PC-3 (cell line): ENCODE measurements around the gene APMAP. TPM values are rescaled to one million over a fixed set of nuclear protein-coding genes. Genes with fewer than 3 reads are reported as not detected.

ENCODE experiments used
- ATAC-seq: fragments of 200-7000 bp; cut with Tn5 transposase; 2 replicates; pipeline ENCODE4 v1.9.1; 2020; ENCODE audit warnings: mild to moderate bottlenecking, moderate library complexity
- BruUV-seq: library from RNA; stranded (reverse); fragments of 400-500 nt; replicated peaks from 2 replicates; lab custom pipeline; 2021; lab: Mats Ljungman, UMichigan
- CTCF ChIA-PET: fragments of 300-600 bp; sonication (Branson Sonifier 250); formaldehyde crosslinking; loops from one replicate; lab custom pipeline; 2022; ENCODE audit warnings: antibody characterized with exemption; lab: Charles Lee
- POLR2A ChIA-PET: fragments of 300-600 bp; sonication (Branson Sonifier 250); formaldehyde crosslinking; loops from one replicate; lab custom pipeline; 2022; ENCODE audit warnings: antibody characterized with exemption; ENCODE audit not compliant: unreplicated experiment; lab: Charles Lee
- DNase-seq: peaks from one replicate; pipeline ENCODE4 v3.0.0-alpha.2; 2015
- H2AFZ ChIP-seq: fragments of 300-600 bp; sonication (generic); 2 replicates; pipeline ENCODE4 v1.6.0; 2016; ENCODE audit warnings: antibody characterized with exemption, low read length
- H3F3A ChIP-seq: fragments of 300-600 bp; sonication (generic); one replicate; pipeline ENCODE4 v1.6.0; 2017; ENCODE audit warnings: antibody characterized with exemption, low read length, control low read depth, mild to moderate bottlenecking; ENCODE audit not compliant: unreplicated experiment
- H3K27ac ChIP-seq: fragments of 300-600 bp; sonication (generic); 2 replicates; pipeline ENCODE4 v1.5.1; 2016; ENCODE audit warnings: mild to moderate bottlenecking, low read length
- H3K27me3 ChIP-seq: fragments of 300-600 bp; sonication (generic); 2 replicates; pipeline ENCODE4 v1.6.1; 2016; ENCODE audit warnings: low read length, mixed read lengths
- H3K36me3 ChIP-seq: fragments of 300-600 bp; sonication (generic); 2 replicates; pipeline ENCODE4 v1.6.1; 2016; ENCODE audit warnings: low read depth, mixed run types, low read length, mixed read lengths
- H3K4me1 ChIP-seq: fragments of 300-600 bp; sonication (generic); 2 replicates; pipeline ENCODE4 v1.5.1; 2016; ENCODE audit warnings: low read length; ENCODE audit not compliant: insufficient read depth
- H3K4me2 ChIP-seq: fragments of 300-600 bp; sonication (generic); 2 replicates; pipeline ENCODE4 v1.6.0; 2016; ENCODE audit warnings: low read length
- H3K4me3 ChIP-seq: fragments of 300-600 bp; sonication (generic); 2 replicates; pipeline ENCODE4 v1.5.1; 2016; ENCODE audit warnings: mild to moderate bottlenecking, low read length, mixed read lengths
- H3K79me2 ChIP-seq: fragments of 300-600 bp; sonication (generic); 2 replicates; pipeline ENCODE4 v1.6.1; 2017; ENCODE audit warnings: low read length, mixed read lengths
- H3K9ac ChIP-seq: fragments of 300-600 bp; sonication (generic); 2 replicates; pipeline ENCODE4 v1.6.0; 2016; ENCODE audit warnings: mild to moderate bottlenecking, low read length
- H3K9me2 ChIP-seq: fragments of 300-600 bp; sonication (generic); replicated peaks from 2 replicates; pipeline ENCODE4 v1.6.1; 2016; ENCODE audit warnings: mixed run types, low read length, mixed read lengths
- H3K9me3 ChIP-seq: fragments of 300-600 bp; sonication (generic); 2 replicates; pipeline ENCODE4 v1.6.1; 2016; ENCODE audit warnings: low read length, mixed read lengths
- H4K20me1 ChIP-seq: fragments of 300-600 bp; sonication (generic); 2 replicates; pipeline ENCODE4 v1.6.1; 2016; ENCODE audit warnings: low read length, mixed read lengths
- EZH2 ChIP-seq: fragments of 300-600 bp; sonication (generic); IDR thresholded peaks from one replicate; pipeline ENCODE4 v1.6.1; 2017; ENCODE audit warnings: antibody characterized with exemption, mild to moderate bottlenecking, low read length; ENCODE audit not compliant: unreplicated experiment
- EZH2phosphoT487 ChIP-seq: fragments of 300-600 bp; sonication (generic); IDR thresholded peaks from 2 replicates; pipeline ENCODE4 v1.6.1; 2018; ENCODE audit warnings: mild to moderate bottlenecking, antibody characterized with exemption, low read length, borderline replicate concordance
- intact Hi-C: fragments of 100-400 bp; cut with micrococcal nuclease; formaldehyde crosslinking; loops from 2 replicates; pipeline ENCODE4 v1.9.0; 2023
- total RNA-seq: library from RNA; depleted of rRNA; stranded (reverse); fragments of >200 nt; gene quantifications from 2 replicates; pipeline ENCODE4 v1.2.3, GENCODE V29; 2014
- TF ChIP-seq, protein P1 (sequence below): fragments of 300-600 bp; sonication (generic); conservative IDR thresholded peaks from 2 replicates; pipeline ENCODE4 v1.5.1; 2017; ENCODE audit warnings: antibody characterized with exemption, low read depth, mild to moderate bottlenecking, low read length

APMAP gene
- total RNA-seq, 1 experiment from 2014 or later = 134 TPM

DNA sequence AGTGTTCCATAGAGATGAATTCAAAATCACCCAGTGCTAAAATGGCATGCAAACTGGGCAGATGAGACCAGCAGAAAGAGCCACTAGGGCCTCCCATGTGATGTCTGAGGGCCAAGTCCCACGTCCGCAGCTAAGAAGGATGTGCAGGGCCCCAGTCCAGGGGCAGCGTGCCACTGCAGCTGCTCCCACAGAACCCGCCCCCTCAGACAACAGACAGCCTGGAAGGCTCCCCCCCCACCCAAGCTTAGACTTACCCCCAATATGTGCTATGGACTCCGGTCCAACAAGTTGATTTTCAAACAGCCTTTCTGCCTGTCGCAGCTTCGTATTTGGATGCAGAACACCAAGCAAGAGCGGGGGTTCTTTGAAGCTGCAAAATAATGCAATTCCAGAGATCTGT lies 14.0 kb downstream of the APMAP start:
- no peaks in the 10 kb centered on the region for H3K9me3 ChIP-seq
- H4K20me1 ChIP-seq = no peaks in the 10 kb centered on the region
- no peak overlapping the region for H3K4me3 ChIP-seq
- peaks cover 61% of the 10 kb centered on the region for H3K36me3 ChIP-seq
- TF ChIP-seq EZH2 (no peak), EZH2phosphoT487 (no peak)
- TF ChIP-seq, protein P1, sequence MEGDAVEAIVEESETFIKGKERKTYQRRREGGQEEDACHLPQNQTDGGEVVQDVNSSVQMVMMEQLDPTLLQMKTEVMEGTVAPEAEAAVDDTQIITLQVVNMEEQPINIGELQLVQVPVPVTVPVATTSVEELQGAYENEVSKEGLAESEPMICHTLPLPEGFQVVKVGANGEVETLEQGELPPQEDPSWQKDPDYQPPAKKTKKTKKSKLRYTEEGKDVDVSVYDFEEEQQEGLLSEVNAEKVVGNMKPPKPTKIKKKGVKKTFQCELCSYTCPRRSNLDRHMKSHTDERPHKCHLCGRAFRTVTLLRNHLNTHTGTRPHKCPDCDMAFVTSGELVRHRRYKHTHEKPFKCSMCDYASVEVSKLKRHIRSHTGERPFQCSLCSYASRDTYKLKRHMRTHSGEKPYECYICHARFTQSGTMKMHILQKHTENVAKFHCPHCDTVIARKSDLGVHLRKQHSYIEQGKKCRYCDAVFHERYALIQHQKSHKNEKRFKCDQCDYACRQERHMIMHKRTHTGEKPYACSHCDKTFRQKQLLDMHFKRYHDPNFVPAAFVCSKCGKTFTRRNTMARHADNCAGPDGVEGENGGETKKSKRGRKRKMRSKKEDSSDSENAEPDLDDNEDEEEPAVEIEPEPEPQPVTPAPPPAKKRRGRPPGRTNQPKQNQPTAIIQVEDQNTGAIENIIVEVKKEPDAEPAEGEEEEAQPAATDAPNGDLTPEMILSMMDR = no peak
- POLR2A ChIA-PET = no interaction called here
- no TSS peak for BruUV-seq
- ATAC-seq (no peak), DNase-seq (no peak)
- CTCF ChIA-PET = no interaction called here
- H3F3A ChIP-seq = no peaks in the 10 kb centered on the region
- H2AFZ ChIP-seq = no peak overlapping the region
- intact Hi-C loops = no loop called here
- no peak overlapping the region for H3K27ac ChIP-seq
- no peaks in the 10 kb centered on the region for H3K4me1 ChIP-seq
- no peaks in the 10 kb centered on the region for H3K27me3 ChIP-seq
- no peaks in the 10 kb centered on the region for H3K9me2 ChIP-seq
- peaks cover 5% of the 10 kb centered on the region; the same call in 1 of the 2 replicates for H3K79me2 ChIP-seq
- no peak overlapping the region for H3K4me2 ChIP-seq
- H3K9ac ChIP-seq = no peak overlapping the region

DNA sequence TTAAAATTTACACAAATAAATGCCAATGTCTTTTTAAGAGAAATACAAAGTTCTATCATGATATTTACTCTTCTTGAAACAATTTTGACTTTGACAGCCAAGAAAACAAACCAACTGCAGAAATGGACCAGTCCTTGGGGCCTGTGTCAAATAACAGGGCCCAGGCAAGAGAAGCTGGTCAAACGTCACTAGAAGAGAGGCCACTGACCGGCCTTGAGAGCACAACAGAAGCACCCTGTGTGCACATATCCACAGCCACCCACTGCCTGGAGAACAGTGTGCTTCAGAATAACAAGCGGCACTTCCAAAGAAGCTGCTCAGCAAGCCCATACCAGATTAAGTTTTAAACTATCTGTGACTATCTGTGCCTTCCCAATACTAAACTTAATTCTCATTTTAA lies 14.8 kb downstream of the APMAP start:
- DNase-seq (no peak), ATAC-seq (no peak)
- Histone ChIP-seq H3F3A (no peaks in the 10 kb centered on the region), H3K4me3 (no peak overlapping the region), H3K36me3 (peaks cover 61% of the 10 kb centered on the region), H4K20me1 (no peaks in the 10 kb centered on the region), H3K4me1 (no peaks in the 10 kb centered on the region), H3K9me3 (no peaks in the 10 kb centered on the region), H3K79me2 (peaks cover 5% of the 10 kb centered on the region; the same call in 1 of the 2 replicates), H3K9ac (no peak overlapping the region), H3K9me2 (no peaks in the 10 kb centered on the region), H2AFZ (no peak overlapping the region), H3K27ac (no peak overlapping the region), H3K27me3 (no peaks in the 10 kb centered on the region), H3K4me2 (no peak overlapping the region)
- intact Hi-C loops = no loop called here
- no TSS peak for BruUV-seq
- TF ChIP-seq EZH2phosphoT487 (no peak), EZH2 (no peak)
- TF ChIP-seq, protein P1 = no peak
- ChIA-PET POLR2A (no interaction called here), CTCF (no interaction called here)

DNA sequence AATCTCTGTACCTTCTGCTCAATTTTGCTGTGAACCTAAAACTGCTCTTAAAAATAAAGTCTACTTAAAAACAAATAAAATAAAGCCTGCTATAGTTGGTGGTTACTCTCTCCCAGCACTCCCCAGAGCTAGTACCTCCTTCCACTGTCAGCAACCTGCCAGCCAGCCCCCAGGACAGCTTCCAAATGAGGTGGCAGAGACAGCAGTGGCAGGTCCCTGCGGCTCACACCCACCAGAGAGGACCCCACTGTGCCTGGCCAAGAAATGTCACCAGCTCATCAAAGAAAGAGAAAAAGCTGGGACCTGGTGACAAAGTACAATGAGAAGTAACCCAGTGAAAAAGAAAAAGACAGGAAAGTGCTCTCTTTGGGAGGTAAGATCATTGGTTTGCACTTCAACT lies 15.2 kb downstream of the APMAP start:
- H3K9ac ChIP-seq = no peak overlapping the region
- no peak overlapping the region for H3K4me3 ChIP-seq
- no peaks in the 10 kb centered on the region for H3F3A ChIP-seq
- BruUV-seq = no TSS peak
- H2AFZ ChIP-seq = no peak overlapping the region
- intact Hi-C loops = no loop called here
- peaks cover 63% of the 10 kb centered on the region for H3K36me3 ChIP-seq
- no peak overlapping the region for H3K4me2 ChIP-seq
- no peak overlapping the region for H3K27ac ChIP-seq
- H3K9me2 ChIP-seq = no peaks in the 10 kb centered on the region
- no peaks in the 10 kb centered on the region for H4K20me1 ChIP-seq
- ChIA-PET CTCF (no interaction called here), POLR2A (no interaction called here)
- H3K9me3 ChIP-seq = no peaks in the 10 kb centered on the region
- TF ChIP-seq EZH2phosphoT487 = no peak
- TF ChIP-seq EZH2 = no peak
- TF ChIP-seq, protein P1 = no peak
- H3K4me1 ChIP-seq = no peaks in the 10 kb centered on the region
- no peaks in the 10 kb centered on the region for H3K27me3 ChIP-seq
- peaks cover 5% of the 10 kb centered on the region; the same call in 1 of the 2 replicates for H3K79me2 ChIP-seq
- ATAC-seq (no peak), DNase-seq (no peak)
